HG02588 (cell line): ENCODE results near the gene ANKRD24.
"Not testable (repeated sequence)": the region's sequence is repeated elsewhere in the genome, so short reads cannot be mapped to it uniquely, and the experiment has no call there.

Experiments
- ATAC-seq: cut with Tn5 transposase; IDR thresholded peaks from one replicate; pipeline ENCODE4 v1.9.1; 2021; ENCODE audit warnings: mild to moderate bottlenecking, moderate library complexity; ENCODE audit not compliant: unreplicated experiment

ANKRD24 gene

DNA sequence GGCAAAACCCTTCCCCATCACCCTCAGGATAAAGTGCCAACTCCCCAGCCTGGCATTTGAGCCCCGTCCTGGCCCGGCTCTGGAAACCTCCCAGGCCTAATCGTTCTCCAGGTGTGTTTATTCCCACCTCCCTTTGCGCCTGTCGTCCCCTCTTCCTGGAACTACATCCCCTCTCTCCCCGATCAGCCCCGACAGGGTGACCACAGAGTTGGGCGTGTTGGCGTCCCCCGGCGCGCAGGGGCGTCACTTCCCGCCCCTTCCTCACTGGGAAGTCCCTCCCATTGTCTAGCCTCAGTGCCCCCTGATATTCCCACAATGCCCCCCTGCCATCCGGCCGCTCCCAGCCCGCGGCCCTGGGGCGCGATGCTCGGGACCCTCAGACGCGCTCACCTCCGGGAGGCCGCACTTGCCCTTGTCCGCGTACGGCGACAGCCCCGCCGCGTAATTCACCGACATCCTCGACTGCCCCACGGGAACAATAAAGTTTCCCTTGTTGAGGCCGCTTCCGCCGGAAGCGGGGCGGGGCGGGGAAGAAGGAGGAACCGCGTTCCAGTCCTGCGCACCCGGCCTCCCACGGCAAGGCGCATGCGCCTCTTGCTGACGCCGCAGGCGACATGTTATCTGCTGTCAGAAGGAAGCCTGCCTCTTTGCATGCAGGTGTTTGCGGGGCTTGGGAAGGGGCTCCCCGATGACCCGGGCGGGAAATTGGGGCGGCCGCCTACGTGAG lies at the start of gene ANKRD24, which contains the start of gene SIRT6:
ANKRD24 (plus strand) TSS at position 606 of the 727 bp plus-strand sequence. CDS start 3,737 bp downstream, outside the sequence.
SIRT6 (minus strand) TSS at position 480 of the 727 bp plus-strand sequence; CDS start at position 456, 24 bp downstream.
- ATAC-seq, result no peak

DNA sequence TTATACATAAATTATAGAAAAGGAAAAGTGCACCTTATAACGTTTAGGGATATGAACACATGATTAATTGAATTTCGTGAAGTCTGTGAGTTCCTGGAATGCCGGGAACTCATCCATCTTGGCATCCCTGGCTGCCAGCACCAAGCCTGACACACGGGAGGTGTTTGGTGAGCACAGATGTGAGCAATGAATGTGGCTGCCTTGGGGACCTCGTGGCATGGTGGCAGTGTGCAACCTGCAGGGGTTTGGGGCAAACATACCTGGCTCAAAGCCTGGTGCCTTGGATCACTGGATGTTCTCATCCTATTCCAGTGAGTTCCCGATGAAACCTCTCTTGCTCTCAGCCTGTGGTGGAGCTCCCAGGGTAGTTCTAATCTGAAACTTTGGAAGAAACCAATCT lies 48.1 kb upstream of the ANKRD24 start:
- no peak for ATAC-seq

DNA sequence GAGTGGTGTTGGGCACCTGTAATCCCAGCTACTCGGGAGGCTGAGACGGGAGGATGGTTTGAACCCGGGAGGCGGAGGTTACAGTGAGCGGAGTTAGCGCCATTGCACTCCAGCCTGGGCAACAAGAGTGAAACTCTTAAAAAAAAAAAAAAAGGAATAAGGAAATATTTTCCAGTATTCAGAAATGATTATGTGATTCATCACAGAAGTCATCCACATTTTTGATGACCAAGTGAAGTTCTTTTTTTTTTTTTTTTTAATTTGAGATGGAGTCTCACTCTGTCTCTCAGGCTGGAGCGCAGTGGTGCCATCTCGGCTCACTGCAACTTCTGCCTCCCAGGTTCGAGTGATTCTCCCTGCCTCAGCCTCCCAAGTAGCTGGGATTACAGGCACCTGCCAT lies 47.1 kb upstream of the ANKRD24 start:
- not testable (repeated sequence) for ATAC-seq

DNA sequence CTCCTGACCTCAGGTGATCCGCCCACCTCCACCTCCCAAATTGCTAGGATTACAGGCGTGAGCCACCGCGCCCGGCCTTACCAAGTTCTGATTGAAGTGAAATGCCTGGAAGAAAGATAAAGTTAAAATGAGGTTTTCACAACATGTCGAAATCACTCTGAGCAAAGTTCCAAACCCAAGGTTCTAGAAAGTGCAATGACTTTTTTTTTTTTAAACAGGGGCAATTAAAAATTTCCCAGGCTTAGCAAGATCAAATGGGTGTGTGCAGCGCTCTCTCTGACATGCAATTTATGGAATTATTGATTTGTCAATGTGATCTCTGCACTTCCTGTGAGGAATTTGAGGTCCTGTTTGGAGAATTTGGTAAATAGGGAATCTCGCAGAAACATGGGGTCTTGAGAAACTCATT lies 45.8 kb upstream of the ANKRD24 start:
- ATAC-seq, result no peak

DNA sequence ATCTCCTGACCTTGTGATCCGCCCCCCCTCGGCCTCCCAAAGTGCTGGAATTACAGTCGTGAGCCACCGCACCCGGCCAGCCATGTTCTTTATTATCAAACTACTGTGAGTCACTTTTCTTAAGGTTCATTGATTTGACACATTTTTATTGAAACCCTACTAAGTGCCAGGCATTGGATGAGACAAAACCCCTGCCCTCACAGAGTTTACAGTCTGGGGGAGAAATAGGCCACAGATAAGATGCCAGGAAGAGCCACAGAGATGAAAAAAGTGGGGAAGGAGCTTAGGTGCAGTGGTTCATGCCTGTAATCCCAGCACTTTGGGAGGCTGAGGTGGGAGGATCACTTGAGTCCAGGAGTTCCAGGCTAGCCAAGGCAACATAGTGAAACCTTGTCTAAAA lies 44.0 kb upstream of the ANKRD24 start:
- ATAC-seq, result no peak

DNA sequence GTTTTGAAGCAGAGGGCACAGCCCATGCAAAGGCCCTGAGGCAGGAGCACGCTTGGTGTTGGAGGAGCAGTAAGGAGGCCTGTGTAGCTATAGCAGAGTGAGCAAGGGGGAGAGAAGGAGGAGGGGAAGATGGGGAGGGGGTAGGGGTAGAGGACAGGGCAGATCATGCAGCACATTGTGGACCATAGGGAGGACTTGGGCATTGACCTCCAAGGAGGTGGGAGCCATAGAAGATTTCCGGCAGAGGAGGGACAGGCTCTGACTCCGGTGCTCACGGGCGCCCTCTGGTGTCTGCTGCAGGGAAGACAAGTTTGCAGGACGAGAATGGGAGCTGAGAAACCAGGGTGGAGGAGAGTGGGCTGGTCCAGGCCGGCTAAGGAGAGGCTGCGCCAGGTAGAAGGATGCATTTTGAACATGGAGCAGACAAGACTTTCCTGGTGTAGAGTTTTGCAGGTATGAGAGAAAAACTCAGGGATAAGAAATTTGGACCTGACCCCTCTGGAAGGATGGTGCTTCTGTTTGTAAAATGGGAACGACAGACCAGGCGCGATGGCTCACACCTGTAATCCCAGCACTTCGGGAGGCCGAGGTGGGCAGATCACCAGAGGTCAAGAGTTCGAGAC lies 42.8 kb upstream of the ANKRD24 start:
- no peak for ATAC-seq

DNA sequence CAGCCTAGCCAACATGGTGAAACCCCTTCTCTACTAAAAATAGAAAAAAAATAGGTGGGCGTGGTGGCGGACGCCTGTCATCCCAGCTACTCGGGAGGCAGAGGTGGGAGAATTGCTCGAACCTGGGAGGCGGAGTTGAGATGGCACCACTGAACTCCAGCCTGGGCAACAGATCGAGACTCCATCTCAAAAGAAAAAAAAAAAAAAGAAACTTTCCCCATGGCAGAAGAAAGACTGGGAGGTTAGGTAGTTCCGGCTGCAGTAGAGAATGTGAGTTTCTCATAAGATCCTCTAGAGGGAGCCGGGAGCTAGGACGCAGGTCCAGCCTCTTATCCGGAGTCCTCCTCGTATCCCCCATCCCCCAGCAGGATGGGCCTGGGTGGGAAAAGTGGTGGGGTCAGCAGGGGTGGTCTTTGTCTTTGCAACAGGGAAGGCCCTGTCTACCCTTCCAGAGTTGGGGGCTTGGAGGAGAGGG lies 42.2 kb upstream of the ANKRD24 start:
- no peak for ATAC-seq

DNA sequence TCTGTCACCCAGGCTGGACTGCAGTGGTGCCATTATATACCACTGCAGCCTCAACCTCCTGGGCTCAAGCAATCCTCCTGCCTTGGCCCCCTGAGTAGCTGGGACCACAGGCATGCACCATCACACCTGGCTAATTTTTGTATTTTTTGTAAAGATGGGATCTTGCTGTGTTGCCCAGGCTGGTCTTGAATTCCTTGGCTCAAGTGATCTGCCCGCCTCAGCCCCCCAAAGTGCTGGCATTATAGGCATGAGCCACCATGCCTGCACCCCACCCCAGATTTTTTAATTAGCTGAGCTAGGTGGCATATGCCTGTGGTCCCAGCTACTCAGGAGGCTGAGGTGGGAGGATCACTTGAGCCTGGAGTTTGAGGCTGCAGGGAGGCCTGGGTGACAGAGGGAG lies 39.6 kb upstream of the ANKRD24 start:
- ATAC-seq, result not testable (repeated sequence)

DNA sequence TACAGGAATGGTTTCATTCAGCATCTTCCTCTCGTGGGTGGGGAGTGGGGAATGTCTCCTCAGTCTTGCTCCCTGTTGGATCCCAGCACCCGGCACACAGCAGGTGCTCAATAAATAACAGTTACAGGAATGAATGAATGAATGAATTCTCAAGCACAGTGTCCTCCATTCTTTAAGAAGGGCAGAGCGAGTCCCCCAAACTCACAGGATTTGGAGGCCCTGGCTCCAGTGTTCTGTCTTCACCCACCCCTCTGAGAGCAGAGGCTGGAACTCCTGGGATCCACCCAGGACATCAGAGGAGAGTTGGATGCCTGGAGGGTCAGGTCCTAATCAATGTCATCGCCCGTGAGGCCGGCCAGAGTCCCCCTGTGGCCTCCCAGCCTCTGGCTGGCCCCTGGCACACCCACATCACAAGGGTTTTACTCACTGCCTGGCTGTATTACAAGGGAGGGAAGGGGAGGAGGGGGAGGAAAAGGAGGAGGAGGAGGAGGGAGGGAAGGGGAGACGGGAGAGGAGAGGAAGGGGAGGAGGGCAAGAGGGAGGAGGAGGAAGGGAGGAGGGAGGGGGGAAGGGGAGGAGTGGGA lies 37.7 kb upstream of the ANKRD24 start:
- no peak for ATAC-seq

GRCh38 chr19:4149518-4150288 lies 32.8 kb upstream of the ANKRD24 start:
- no peak for ATAC-seq

GRCh38 chr19:4151623-4152022 lies 30.9 kb upstream of the ANKRD24 start:
- ATAC-seq, result no peak

- no peak for ATAC-seq
Observed at GRCh38 chr19:4152241-4152998, 30.1 kb upstream of the ANKRD24 start.

DNA sequence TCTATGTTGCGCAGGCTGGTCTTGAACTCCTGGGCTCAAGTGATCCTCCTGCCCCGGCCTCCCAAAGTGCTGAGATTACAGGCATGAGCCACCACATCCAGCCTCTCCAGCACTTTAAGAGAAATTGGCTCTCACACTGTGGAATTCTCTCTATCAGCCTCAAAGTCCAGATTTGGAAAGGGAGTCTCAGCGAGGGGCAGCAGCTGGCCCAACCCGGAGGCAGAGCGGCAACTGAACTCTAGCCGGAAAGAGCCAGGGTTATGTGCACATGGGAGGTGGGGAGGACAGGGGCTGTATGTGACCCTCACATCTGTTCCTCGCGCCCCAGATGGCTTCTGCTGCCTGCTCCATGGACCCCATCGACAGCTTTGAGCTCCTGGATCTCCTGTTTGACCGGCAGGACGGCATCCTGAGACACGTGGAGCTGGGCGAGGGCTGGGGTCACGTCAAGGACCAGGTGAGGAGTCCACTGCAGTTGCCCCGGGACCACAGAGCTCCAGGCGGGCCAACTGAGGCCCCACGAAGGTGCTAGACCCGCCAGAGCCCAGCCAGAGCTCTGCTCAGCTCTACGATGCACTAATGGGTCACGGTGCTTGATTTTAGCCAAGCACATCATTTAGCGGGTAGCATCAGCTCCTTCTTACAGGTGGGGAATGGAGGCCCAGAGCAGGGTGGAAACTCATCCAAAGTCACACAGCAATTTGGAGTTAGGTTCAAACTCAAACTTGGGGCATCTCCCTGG lies 27.7 kb upstream of the ANKRD24 start:
- no peak for ATAC-seq

GRCh38 chr19:4157164-4157563 lies 25.3 kb upstream of the ANKRD24 start:
- no peak for ATAC-seq

- ATAC-seq, result not testable (repeated sequence)
Observed at GRCh38 chr19:4157971-4158370, 24.5 kb upstream of the ANKRD24 start.

- ATAC-seq, result no peak
Observed at GRCh38 chr19:4161415-4162077, 20.9 kb upstream of the ANKRD24 start.

DNA sequence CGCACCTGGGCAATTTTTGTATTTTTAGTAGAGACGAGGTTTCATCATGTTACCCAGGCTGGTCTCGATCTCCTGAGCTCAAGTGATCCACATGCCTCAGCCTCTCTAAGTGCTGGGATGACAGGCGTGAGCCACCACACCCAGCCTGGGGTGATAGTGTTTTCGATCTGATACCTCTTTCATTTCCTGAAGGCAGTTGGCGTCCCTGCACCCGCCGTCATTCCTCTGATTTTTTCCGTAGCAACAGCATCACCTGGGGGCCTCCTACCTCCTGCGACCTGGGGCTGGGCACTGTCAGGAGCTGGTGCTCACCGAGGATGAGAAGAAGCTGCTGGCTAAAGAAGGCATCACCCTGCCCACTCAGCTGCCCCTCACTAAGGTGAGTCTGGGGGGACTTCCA lies 18.2 kb upstream of the ANKRD24 start:
- no peak for ATAC-seq

GRCh38 chr19:4171676-4172075 lies 10.8 kb upstream of the ANKRD24 start:
- ATAC-seq, result no peak

- ATAC-seq, result no peak
Observed at GRCh38 chr19:4172861-4173473, 9.5 kb upstream of the ANKRD24 start.
